Lung (tissue), 12 donors: ENCODE data around the gene PITPNM1. TPM values are rescaled to one million over a fixed set of nuclear protein-coding genes. Genes with fewer than 3 reads are reported as not detected.
A peak's percentile ranks its signal among the peaks of the same experiment; 100 is the strongest.

Experiments
- ATAC-seq: fragments of 200-7000 bp; cut with Tn5 transposase; one replicate; pipeline ENCODE4 v1.9.1; 2020; ENCODE audit warnings: moderate number of reproducible peaks; ENCODE audit not compliant: insufficient read depth, low FRiP score
- DNase-seq, 3 donors: peaks; one replicate each; pipeline ENCODE4 v3.0.0-alpha.2; 2013 to 2017
- H3K27ac ChIP-seq, 2 donors: one replicate each; pipeline ENCODE4 v1.5.1; 2013; ENCODE audit warnings: mild to moderate bottlenecking in 2 of 2, moderate library complexity in 2 of 2, control low read depth in 1 of 2, inconsistent platforms in 1 of 2, low read depth in 1 of 2, low read length in 1 of 2
- H3K27me3 ChIP-seq, 3 donors: one replicate each; pipeline ENCODE4 v1.5.1; 2013; ENCODE audit warnings: low read length in 2 of 3; ENCODE audit not compliant: control insufficient read depth in 3 of 3, insufficient read depth in 3 of 3
- H3K36me3 ChIP-seq, 4 donors: one replicate each; pipeline ENCODE4 v1.5.1; 2013; ENCODE audit warnings: low read length in 4 of 4, mild to moderate bottlenecking in 1 of 4, moderate library complexity in 1 of 4; ENCODE audit not compliant: control insufficient read depth in 4 of 4, insufficient read depth in 4 of 4
- H3K4me1 ChIP-seq, 5 donors: one replicate each; pipeline ENCODE4 v1.5.1; 2013; ENCODE audit warnings: low read length in 5 of 5, mild to moderate bottlenecking in 2 of 5, moderate library complexity in 1 of 5; ENCODE audit not compliant: control insufficient read depth in 5 of 5, insufficient read depth in 5 of 5
- H3K4me3 ChIP-seq: one replicate; pipeline ENCODE4 v1.5.1; 2013; ENCODE audit warnings: mild to moderate bottlenecking, control low read depth, moderate library complexity
- H3K9ac ChIP-seq, 2 donors: one replicate each; pipeline ENCODE4 v1.5.1; 2013; ENCODE audit warnings: low read length in 2 of 2, control low read depth in 1 of 2; ENCODE audit not compliant: insufficient read depth in 1 of 2
- H3K9me3 ChIP-seq, 4 donors: one replicate each; pipeline ENCODE4 v1.5.1; 2013; ENCODE audit warnings: low read length in 3 of 4, mild to moderate bottlenecking in 1 of 4, moderate library complexity in 1 of 4; ENCODE audit not compliant: control insufficient read depth in 4 of 4, insufficient read depth in 3 of 4
- WGBS, 2 donors: extraction: QIAGEN DNeasy Blood & Tissue Kit; methylation state at CpG; one replicate each; pipeline ENCODE4 v1.1.7; 2013; 5-methylcytosine and 5-hydroxymethylcytosine counted together
- polyA plus RNA-seq, 2 donors: library from polyadenylated mRNA; stranded (reverse); fragments of 200-250 nt; gene quantifications; one replicate each; pipeline ENCODE4 v1.2.1, GENCODE V29; 2013
- total RNA-seq, 2 donors: library from RNA; depleted of rRNA in 1 of 2; stranded (reverse); fragments of >200 nt in 1 of 2; gene quantifications; one replicate each; pipeline ENCODE4 v1.2.1, GENCODE V29; 2014 to 2021
- TF ChIP-seq, protein P1 (sequence below): IDR thresholded peaks from 2 replicates; pipeline ENCODE4 v1.5.1; 2012; ENCODE audit warnings: mild to moderate bottlenecking; ENCODE audit errors: control extremely low read depth, extremely low read depth
- donor health status: control.
- donor health status: control.
- donor health status: Bipolar disorder and iron deficiency.
- donor health status: healthy.
- donor health status: DM: yes; HTN: yes; CAD: no.

PITPNM1 gene
- total and polyA plus RNA-seq, 4 donors = 23.2 to 67.3 (median 36.3) TPM

DNA sequence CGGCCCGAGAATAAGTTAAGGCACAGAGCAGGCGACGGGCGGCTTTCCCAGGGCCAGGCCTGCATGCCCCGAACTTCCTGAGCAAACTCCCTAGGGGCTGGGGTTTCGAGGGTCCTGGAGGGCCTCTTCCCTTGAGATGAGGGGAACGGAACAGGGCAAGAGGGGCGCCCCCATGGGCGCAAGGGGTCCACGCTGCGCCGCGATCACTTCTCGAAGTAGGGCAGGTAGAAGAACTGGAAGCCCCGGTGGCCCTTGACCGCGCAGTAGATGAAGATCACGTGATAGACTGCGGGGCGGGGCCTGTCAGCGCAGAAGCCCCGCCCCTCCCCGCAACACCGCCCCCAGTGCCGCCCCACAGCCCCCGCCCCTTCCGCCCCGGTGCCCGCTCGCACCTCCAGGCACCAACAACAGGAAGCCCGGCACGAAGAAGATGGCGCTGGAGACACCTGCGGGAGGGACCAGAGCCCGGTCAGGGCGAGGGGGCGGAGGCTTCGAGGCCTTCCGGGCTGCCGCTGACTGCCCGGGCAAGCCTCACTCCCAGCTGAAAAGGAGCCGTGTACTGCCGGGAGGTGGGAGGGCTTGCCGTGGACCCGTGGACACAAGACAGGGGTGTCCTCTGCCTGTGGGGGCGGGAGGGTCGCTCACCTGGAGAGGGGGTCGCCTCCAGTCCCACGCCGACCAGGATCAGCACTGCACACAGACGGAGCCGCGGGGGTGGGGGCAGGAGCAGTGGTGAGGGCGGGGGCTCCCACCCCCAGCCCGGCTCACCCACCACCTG is 40.6 kb downstream of the PITPNM1 start:
- 14 to 15% methylated on average over 40 to 56 of the region's 56 CpGs for WGBS, 2 donors
- H3K27ac ChIP-seq = peak overlapping the region; percentile 90 to 96

DNA sequence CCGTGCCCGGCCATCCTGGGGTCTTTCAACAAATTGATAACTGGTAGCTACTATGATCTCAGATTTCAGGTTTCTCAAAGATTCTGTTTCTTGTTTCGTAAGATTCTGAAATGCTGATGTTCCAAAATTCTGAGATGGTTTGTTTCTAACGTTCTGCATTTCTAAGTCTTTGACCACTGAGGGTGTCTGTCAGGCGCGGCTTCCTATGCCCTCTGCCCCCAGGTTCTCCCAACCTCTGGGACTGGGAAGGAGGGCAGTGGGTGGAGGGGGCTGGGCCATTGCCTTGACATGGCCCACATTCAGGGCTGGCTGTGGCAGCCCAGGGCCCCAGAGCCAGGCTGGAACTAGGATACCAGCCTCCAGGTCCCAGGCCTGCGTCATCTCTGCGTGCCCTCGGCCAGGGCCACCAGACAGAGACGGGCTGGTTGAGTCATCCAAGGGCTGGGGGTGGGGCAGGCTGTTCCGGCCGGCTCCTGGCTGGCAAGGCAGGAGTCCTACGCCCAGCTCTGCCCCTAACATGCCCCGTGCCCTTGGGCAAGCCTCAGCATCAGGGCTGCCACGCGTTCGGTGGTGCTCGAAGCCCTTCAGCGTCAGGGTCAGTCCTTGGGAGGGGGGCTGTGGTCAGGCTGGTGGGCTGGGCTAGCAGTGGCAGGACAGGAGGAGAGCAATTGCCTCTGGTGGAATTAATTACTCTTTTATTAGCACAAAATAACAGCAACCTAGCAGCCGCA is 41.3 kb downstream of the PITPNM1 start:
- Histone ChIP-seq H3K9me3 (no peaks in the 10 kb centered on the region), H3K4me3 (peak overlapping the region; percentile 25), H3K36me3 (no peaks in the 10 kb centered on the region), H3K27me3 (no peaks in the 10 kb centered on the region), H3K9ac (no peak overlapping the region), H3K27ac (peak overlapping the region; percentile 57 to 90), H3K4me1 (peaks cover 0 to 19% (median 4%) of the 10 kb centered on the region in 5 donors)
- DNase-seq (no peak), ATAC-seq (peak; percentile 29)
- TF ChIP-seq, protein P1, sequence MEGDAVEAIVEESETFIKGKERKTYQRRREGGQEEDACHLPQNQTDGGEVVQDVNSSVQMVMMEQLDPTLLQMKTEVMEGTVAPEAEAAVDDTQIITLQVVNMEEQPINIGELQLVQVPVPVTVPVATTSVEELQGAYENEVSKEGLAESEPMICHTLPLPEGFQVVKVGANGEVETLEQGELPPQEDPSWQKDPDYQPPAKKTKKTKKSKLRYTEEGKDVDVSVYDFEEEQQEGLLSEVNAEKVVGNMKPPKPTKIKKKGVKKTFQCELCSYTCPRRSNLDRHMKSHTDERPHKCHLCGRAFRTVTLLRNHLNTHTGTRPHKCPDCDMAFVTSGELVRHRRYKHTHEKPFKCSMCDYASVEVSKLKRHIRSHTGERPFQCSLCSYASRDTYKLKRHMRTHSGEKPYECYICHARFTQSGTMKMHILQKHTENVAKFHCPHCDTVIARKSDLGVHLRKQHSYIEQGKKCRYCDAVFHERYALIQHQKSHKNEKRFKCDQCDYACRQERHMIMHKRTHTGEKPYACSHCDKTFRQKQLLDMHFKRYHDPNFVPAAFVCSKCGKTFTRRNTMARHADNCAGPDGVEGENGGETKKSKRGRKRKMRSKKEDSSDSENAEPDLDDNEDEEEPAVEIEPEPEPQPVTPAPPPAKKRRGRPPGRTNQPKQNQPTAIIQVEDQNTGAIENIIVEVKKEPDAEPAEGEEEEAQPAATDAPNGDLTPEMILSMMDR = no peak
- 73 to 80% methylated on average over 19 to 20 of the region's 20 CpGs for WGBS, 2 donors

More for the DNA sequence above, 40.6 kb downstream of the PITPNM1 start:
- Histone ChIP-seq H3K9me3 (no peaks in the 10 kb centered on the region), H3K27me3 (no peaks in the 10 kb centered on the region), H3K4me1 (peaks cover 0 to 19% (median 4%) of the 10 kb centered on the region in 5 donors), H3K4me3 (peak overlapping the region; percentile 73), H3K36me3 (no peaks in the 10 kb centered on the region), H3K9ac (no peak overlapping the region)
- TF ChIP-seq, protein P1 = no peak
- peak; percentile 73 for ATAC-seq
- DNase-seq = peak; percentile 58 to 86 (median 80)

DNA sequence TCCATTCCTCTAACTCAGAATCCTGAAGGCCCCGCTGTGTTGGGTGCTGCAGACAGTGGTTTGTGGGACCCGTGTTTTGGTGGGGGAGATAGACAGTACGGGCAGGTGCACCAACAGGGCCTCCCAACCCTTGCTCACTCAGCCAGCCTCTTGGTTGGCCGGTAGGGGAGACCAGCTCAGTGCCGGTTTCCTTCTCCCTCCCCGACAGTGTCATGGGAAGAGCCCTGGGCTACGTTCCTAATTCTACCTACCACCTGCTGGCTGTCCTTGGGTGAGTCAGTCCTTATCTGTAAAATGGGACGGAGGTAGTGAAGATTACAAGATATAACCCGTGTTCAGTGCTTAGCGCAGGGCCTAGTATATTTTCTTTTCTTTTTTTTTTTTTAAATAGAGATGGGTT is 42.0 kb downstream of the PITPNM1 start:
- peaks cover 0 to 19% (median 4%) of the 10 kb centered on the region in 5 donors for H3K4me1 ChIP-seq
- H3K9ac ChIP-seq = no peak overlapping the region
- DNase-seq = no peak
- no peaks in the 10 kb centered on the region for H3K27me3 ChIP-seq
- no peak for ATAC-seq
- H3K9me3 ChIP-seq = no peaks in the 10 kb centered on the region
- no peaks in the 10 kb centered on the region for H3K36me3 ChIP-seq
- H3K27ac ChIP-seq = no peak overlapping the region
- TF ChIP-seq, protein P1 = no peak
- no peak overlapping the region for H3K4me3 ChIP-seq
- WGBS, 2 donors = 96 to 97% methylated on average over 10 of the region's 10 CpGs
